GM23338 (cell line): ENCODE measurements around the gene CADPS. TPM values are rescaled to one million over a fixed set of nuclear protein-coding genes. Genes with fewer than 3 reads are reported as not detected.

Source experiments
- ATAC-seq: fragments of 200-7000 bp; cut with Tn5 transposase; 3 replicates; pipeline ENCODE4 v1.9.1; 2020
- DNase-seq: peaks from one replicate; pipeline ENCODE4 v3.0.0-alpha.2; 2015; ENCODE audit warnings: low spot score
- H2AFZ ChIP-seq: fragments of 200-600 bp; sonication (generic); 2 replicates; pipeline ENCODE4 v1.8.0; 2016; ENCODE audit warnings: antibody characterized with exemption, mild to moderate bottlenecking, moderate library complexity
- H3F3A ChIP-seq: fragments of 200-600 bp; sonication (generic); replicated peaks from 2 replicates; pipeline ENCODE4 v1.8.0; 2017; ENCODE audit warnings: antibody characterized with exemption, mixed run types, low read depth
- H3K27ac ChIP-seq: fragments of 200-600 bp; sonication (generic); 2 replicates; pipeline ENCODE4 v1.6.1; 2016; ENCODE audit warnings: low read depth
- H3K27me3 ChIP-seq: fragments of 200-600 bp; sonication (generic); 2 replicates; pipeline ENCODE4 v1.8.0; 2016; ENCODE audit warnings: mild to moderate bottlenecking, mixed run types, moderate library complexity; ENCODE audit not compliant: insufficient read depth
- H3K36me3 ChIP-seq: fragments of 200-600 bp; sonication (generic); 2 replicates; pipeline ENCODE4 v1.8.0; 2016; ENCODE audit warnings: mild to moderate bottlenecking; ENCODE audit not compliant: insufficient read depth
- H3K4me1 ChIP-seq: fragments of 200-600 bp; sonication (generic); 2 replicates; pipeline ENCODE4 v1.8.0; 2016; ENCODE audit warnings: mild to moderate bottlenecking, moderate library complexity; ENCODE audit not compliant: insufficient read depth
- H3K4me2 ChIP-seq: fragments of 200-600 bp; sonication (generic); 2 replicates; pipeline ENCODE4 v1.7.1; 2017; ENCODE audit warnings: mixed run types
- H3K4me3 ChIP-seq: fragments of 200-600 bp; sonication (generic); 2 replicates; pipeline ENCODE4 v1.6.1; 2016; ENCODE audit warnings: mixed run types
- H3K79me2 ChIP-seq: fragments of 200-600 bp; sonication (generic); replicated peaks from 2 replicates; pipeline ENCODE4 v1.8.0; 2017; ENCODE audit warnings: mild to moderate bottlenecking; ENCODE audit not compliant: insufficient read depth
- H3K9me2 ChIP-seq: fragments of 200-600 bp; sonication (generic); 2 replicates; pipeline ENCODE4 v1.8.0; 2017; ENCODE audit not compliant: insufficient read depth
- H4K20me1 ChIP-seq: fragments of 200-600 bp; sonication (generic); replicated peaks from 2 replicates; pipeline ENCODE4 v1.8.0; 2017; ENCODE audit warnings: mild to moderate bottlenecking; ENCODE audit not compliant: insufficient read depth
- H3K27ac Mint-ChIP-seq: 2 replicates; pipeline ENCODE4 v1.8.0; 2020; ENCODE audit warnings: inconsistent platforms, mild to moderate bottlenecking, moderate library complexity, mixed read lengths
- H3K27me3 Mint-ChIP-seq: 3 replicates; pipeline ENCODE4 v1.8.0; 2022; ENCODE audit warnings: low read depth, mild to moderate bottlenecking, moderate library complexity, mixed read lengths, inconsistent platforms; ENCODE audit not compliant: insufficient read depth, poor library complexity
- H3K36me3 Mint-ChIP-seq: 3 replicates; pipeline ENCODE4 v1.8.0; 2021; ENCODE audit warnings: low read depth, mild to moderate bottlenecking, inconsistent platforms, moderate library complexity, mixed read lengths
- H3K4me1 Mint-ChIP-seq: 3 replicates; pipeline ENCODE4 v1.8.0; 2020; ENCODE audit warnings: mild to moderate bottlenecking, inconsistent platforms, mixed read lengths
- H3K4me3 Mint-ChIP-seq: 3 replicates; pipeline ENCODE4 v1.8.0; 2021; ENCODE audit warnings: moderate library complexity, mild to moderate bottlenecking, inconsistent platforms, mixed read lengths
- H3K9me3 Mint-ChIP-seq: 3 replicates; pipeline ENCODE4 v1.8.0; 2020; ENCODE audit warnings: moderate library complexity, mild to moderate bottlenecking, inconsistent platforms, mixed read lengths
- CREB1 ChIP-seq: fragments of 250-450 bp; sonication (Bioruptor Pico); IDR thresholded peaks from 2 replicates; pipeline ENCODE4 v1.5.0; 2020; ENCODE audit warnings: low read depth, mild to moderate bottlenecking, moderate library complexity
- CTCF ChIP-seq, 2 experiments: fragments of 200-600 bp in 1 of 2; sonication (generic) in 1 of 2; conservative IDR thresholded peaks; 2 replicates each; pipeline versions ENCODE4 v1.5.1 to v1.6.1; 2016 to 2017; ENCODE audit warnings: antibody characterized with exemption in 2 of 2, low read depth in 2 of 2, mild to moderate bottlenecking in 2 of 2, moderate library complexity in 1 of 2
- EZH2 ChIP-seq: fragments of 200-600 bp; sonication (generic); IDR thresholded peaks from one replicate; pipeline ENCODE4 v1.8.0; 2017; ENCODE audit warnings: antibody characterized with exemption, mild to moderate bottlenecking, low read depth; ENCODE audit not compliant: unreplicated experiment
- JUNB ChIP-seq: IDR thresholded peaks from one replicate; pipeline ENCODE4 v1.6.1; 2016; ENCODE audit warnings: antibody characterized with exemption; ENCODE audit not compliant: unreplicated experiment
- ZNF114 ChIP-seq: fragments of 250-450 bp; sonication (Bioruptor Pico); IDR thresholded peaks from 2 replicates; pipeline ENCODE4 v1.5.0; 2020; ENCODE audit warnings: mild to moderate bottlenecking, moderate library complexity
- ZNF331 ChIP-seq: fragments of 250-450 bp; sonication (Bioruptor Pico); IDR thresholded peaks from 2 replicates; pipeline ENCODE4 v1.5.0; 2020; ENCODE audit warnings: low read depth, mild to moderate bottlenecking, moderate library complexity
- ZNF462 ChIP-seq: fragments of 250-450 bp; sonication (Bioruptor Pico); IDR thresholded peaks from 2 replicates; pipeline ENCODE4 v1.5.0; 2020; ENCODE audit warnings: mild to moderate bottlenecking, moderate library complexity
- polyA plus RNA-seq: library from polyadenylated mRNA; unstranded; fragments of >200 nt; fragmentation: Nextera tagmentation; extraction: Ambion mirVana; gene quantifications from 2 replicates; pipeline ENCODE4 v1.2.1, GENCODE V29; 2016
- total RNA-seq: library from RNA; depleted of rRNA; stranded (reverse); fragments of >200 nt; shearing (Covaris generic); gene quantifications from 2 replicates; pipeline ENCODE4 v1.2.3, GENCODE V29; 2014

Gene CADPS
- total and polyA plus RNA-seq, 2 experiments from 2014 or later, result 14.7 to 22.0 TPM

GRCh38 chr3:62662677-62663076 lies 212.5 kb downstream of the CADPS start:
- peaks cover 2% of the 10 kb centered on the region for H3K27me3 Mint-ChIP-seq
- no peak overlapping the region for H3K27ac Mint-ChIP-seq
- Histone ChIP-seq H4K20me1 (no peaks in the 10 kb centered on the region), H3K27me3 (no peaks in the 10 kb centered on the region), H3K4me2 (no peak overlapping the region), H3K36me3 (no peaks in the 10 kb centered on the region), H2AFZ (no peak overlapping the region), H3K79me2 (no peaks in the 10 kb centered on the region), H3F3A (no peaks in the 10 kb centered on the region), H3K4me3 (no peak overlapping the region), H3K4me1 (no peaks in the 10 kb centered on the region), H3K9me2 (no peaks in the 10 kb centered on the region), H3K27ac (no peak overlapping the region)
- peaks cover 3% of the 10 kb centered on the region; the same call in 2 of the 3 replicates for H3K4me1 Mint-ChIP-seq
- H3K4me3 Mint-ChIP-seq, result no peak overlapping the region
- no peak for ATAC-seq
- no peaks in the 10 kb centered on the region for H3K9me3 Mint-ChIP-seq
- DNase-seq, result no peak
- no peaks in the 10 kb centered on the region for H3K36me3 Mint-ChIP-seq
- TF ChIP-seq ZNF331 (CRISPR knock-in tag), result no peak
- no peak for TF ChIP-seq EZH2
- no peak for TF ChIP-seq ZNF462
- TF ChIP-seq ZNF114 (CRISPR knock-in tag), result no peak
- no peak for TF ChIP-seq CREB1
- no peak for TF ChIP-seq JUNB

- no peaks in the 10 kb centered on the region for H3K36me3 ChIP-seq
- H3K9me3 Mint-ChIP-seq, result no peaks in the 10 kb centered on the region
- H4K20me1 ChIP-seq, result no peaks in the 10 kb centered on the region
- no peak overlapping the region for H3K4me3 ChIP-seq
- H3K27me3 ChIP-seq, result no peaks in the 10 kb centered on the region
- TF ChIP-seq CREB1 (no peak), CTCF (conservative IDR thresholded peaks at IDR 0.05; ENCODE audit: low read depth in 2 of 2) (peak; percentile 43 to 58)
- no peaks in the 10 kb centered on the region for H3K4me1 ChIP-seq
- no peaks in the 10 kb centered on the region for H3K9me2 ChIP-seq
- DNase-seq, result peak; percentile 30
- H3K36me3 Mint-ChIP-seq, result no peaks in the 10 kb centered on the region
- H3K27ac ChIP-seq, result no peak overlapping the region
- H3K27ac Mint-ChIP-seq, result no peak overlapping the region
- peaks cover 7% of the 10 kb centered on the region; the same call in 2 of the 3 replicates for H3K4me1 Mint-ChIP-seq
- no peaks in the 10 kb centered on the region for H3F3A ChIP-seq
- no peaks in the 10 kb centered on the region for H3K79me2 ChIP-seq
- peaks cover 2% of the 10 kb centered on the region for H3K27me3 Mint-ChIP-seq
- no peak overlapping the region for H3K4me3 Mint-ChIP-seq
- no peak overlapping the region for H3K4me2 ChIP-seq
- peak; percentile 77 for ATAC-seq
- H2AFZ ChIP-seq, result no peak overlapping the region
Measured at GRCh38 chr3:62659660-62660059, 215.6 kb downstream of the CADPS start.
